HCT116 (cell line): Measurements from ENCODE around the gene ICOSLG. TPM values are rescaled to one million over a fixed set of nuclear protein-coding genes. Genes with fewer than 3 reads are reported as not detected.

Experiments used
- ATAC-seq: fragments of 200-7000 bp; cut with Tn5 transposase; 2 replicates; pipeline ENCODE4 v1.9.1; 2020; ENCODE audit warnings: mild to moderate bottlenecking, moderate library complexity
- BruUV-seq: library from RNA; stranded (reverse); fragments of 400-500 nt; replicated peaks from 2 replicates; lab custom pipeline; 2021; lab: Mats Ljungman, UMichigan
- CTCF ChIA-PET: fragments of 300-600 bp; sonication (Branson Sonifier 250); formaldehyde crosslinking; loops from one replicate; lab custom pipeline; 2021; ENCODE audit warnings: antibody characterized with exemption; lab: Charles Lee
- POLR2A ChIA-PET: fragments of 300-600, 350-600 bp; sonication (Branson Sonifier 250); formaldehyde crosslinking; loops from one replicate; lab custom pipeline; 2021; ENCODE audit warnings: antibody characterized with exemption; lab: Charles Lee
- RAD21 ChIA-PET, 2 experiments: fragments of 300-600 bp; sonication (Branson Sonifier 250); formaldehyde crosslinking; loops; one replicate each; lab custom pipeline; 2023; ENCODE audit warnings: low total read pairs in 2 of 2; ENCODE audit not compliant: uncharacterized antibody in 2 of 2, unreplicated experiment in 2 of 2, low non-redundant PET in 1 of 2; lab: Charles Lee
- DNase-seq: peaks from one replicate; pipeline ENCODE4 v3.0.0-alpha.2; 2010; ENCODE audit warnings: low read depth, low spot score
- H2AFZ ChIP-seq: fragments of 200-600 bp; shearing (Covaris generic), sonication (generic); 2 replicates; pipeline ENCODE4 v1.6.1; 2017; ENCODE audit warnings: low read depth, mixed run types, mixed read lengths, antibody characterized with exemption, low read length; ENCODE audit not compliant: poor library complexity, severe bottlenecking
- H3K27ac ChIP-seq: 2 replicates; pipeline ENCODE4 v1.5.1; 2012; ENCODE audit warnings: low read depth, low read length
- H3K27me3 ChIP-seq: fragments of 200-600 bp; sonication (generic); 2 replicates; pipeline ENCODE4 v1.6.1; 2016; ENCODE audit warnings: mixed run types, low read length, mixed read lengths; ENCODE audit not compliant: insufficient read depth
- H3K36me3 ChIP-seq, 2 experiments: fragments of 200-500 bp in 1 of 2; fragments of 200-600 bp in 1 of 2; sonication (Bioruptor generic) in 1 of 2; sonication (generic) in 1 of 2; 2 replicates each; pipeline versions ENCODE4 v1.5.1 to v1.6.1; 2014 to 2016; ENCODE audit warnings: low read length in 2 of 2, inconsistent platforms in 1 of 2, mixed read lengths in 1 of 2, mixed run types in 1 of 2; ENCODE audit not compliant: insufficient read depth in 2 of 2, control insufficient read depth in 1 of 2
- H3K4me1 ChIP-seq, 2 experiments: fragments of 200-600 bp in 1 of 2; sonication (generic) in 1 of 2; 2 replicates each; pipeline versions ENCODE4 v1.5.1 to v1.6.1; 2012 to 2017; ENCODE audit warnings: low read length in 2 of 2, inconsistent platforms in 1 of 2, mild to moderate bottlenecking in 1 of 2, mixed read lengths in 1 of 2, mixed run types in 1 of 2, moderate library complexity in 1 of 2; ENCODE audit not compliant: insufficient read depth in 2 of 2, control insufficient read depth in 1 of 2
- H3K4me2 ChIP-seq: fragments of 200-600 bp; sonication (generic); 2 replicates; pipeline ENCODE4 v1.6.1; 2017; ENCODE audit warnings: mixed run types, low read length, mixed read lengths
- H3K4me3 ChIP-seq, 2 experiments: fragments of 200-600 bp in 1 of 2; sonication (generic) in 1 of 2; replicated peaks in 1 of 2; 2 replicates each; pipeline ENCODE4 v1.5.1; 2011 to 2016; ENCODE audit warnings: low read length in 2 of 2, control low read depth in 1 of 2, low read depth in 1 of 2, mild to moderate bottlenecking in 1 of 2, mixed read lengths in 1 of 2, mixed run types in 1 of 2
- H3K79me2 ChIP-seq: fragments of 200-600 bp; sonication (generic); 2 replicates; pipeline ENCODE4 v1.6.1; 2017; ENCODE audit warnings: mild to moderate bottlenecking, mixed run types, low read length, moderate library complexity, mixed read lengths; ENCODE audit not compliant: insufficient read depth
- H3K9ac ChIP-seq: fragments of 200-600 bp; sonication (generic); 2 replicates; pipeline ENCODE4 v1.6.1; 2016; ENCODE audit warnings: low read length, mixed read lengths
- H3K9me2 ChIP-seq: fragments of 200-600 bp; sonication (generic), shearing (Covaris generic); 2 replicates; pipeline ENCODE4 v1.6.1; 2017; ENCODE audit warnings: mixed run types, mild to moderate bottlenecking, moderate library complexity; ENCODE audit not compliant: insufficient read depth
- H3K9me3 ChIP-seq, 2 experiments: fragments of 200-500 bp in 1 of 2; fragments of 200-600 bp in 1 of 2; sonication (Bioruptor generic) in 1 of 2; sonication (generic) in 1 of 2; 2 replicates each; pipeline ENCODE4 v1.6.1; 2014 to 2017; ENCODE audit warnings: low read length in 2 of 2, mixed read lengths in 2 of 2, inconsistent platforms in 1 of 2, low read depth in 1 of 2, mild to moderate bottlenecking in 1 of 2, mixed run types in 1 of 2, moderate library complexity in 1 of 2; ENCODE audit not compliant: control insufficient read depth in 1 of 2, insufficient read depth in 1 of 2
- H4K20me1 ChIP-seq: fragments of 200-600 bp; sonication (generic), shearing (Covaris generic); 2 replicates; pipeline ENCODE4 v1.6.1; 2017; ENCODE audit warnings: mixed run types, mild to moderate bottlenecking, moderate library complexity; ENCODE audit not compliant: insufficient read depth
- CBX3 ChIP-seq: IDR thresholded peaks from 2 replicates; pipeline ENCODE4 v1.6.1; 2012; ENCODE audit warnings: low read depth
- EZH2phosphoT487 ChIP-seq: fragments of 200-600 bp; IDR thresholded peaks from 2 replicates; pipeline ENCODE4 v1.6.1; 2018; ENCODE audit warnings: antibody characterized with exemption, borderline replicate concordance
- JUND ChIP-seq: IDR thresholded peaks from 2 replicates; pipeline ENCODE4 v1.6.1; 2012
- POLR2A ChIP-seq: IDR thresholded peaks from 2 replicates; pipeline ENCODE4 v1.7.0; 2011; ENCODE audit warnings: borderline replicate concordance; ENCODE audit not compliant: insufficient read depth, insufficient read length; ENCODE audit errors: extremely low read depth
- RAD21 ChIP-seq: IDR thresholded peaks from 2 replicates; pipeline ENCODE4 v1.6.1; 2012; ENCODE audit warnings: low read depth, mild to moderate bottlenecking
- SP1 ChIP-seq: IDR thresholded peaks from 2 replicates; pipeline ENCODE4 v1.6.1; 2012; ENCODE audit warnings: low read depth
- intact Hi-C: fragments of 100-400 bp; cut with micrococcal nuclease; formaldehyde crosslinking; loops from 2 replicates; pipeline ENCODE4 v1.10.0; 2022
- total RNA-seq: library from RNA; stranded (reverse); gene quantifications from one replicate; pipeline ENCODE4 v1.2.1, GENCODE V29; 2021; ENCODE audit not compliant: unreplicated experiment
- TF ChIP-seq, protein P1 (sequence below), 3 experiments: fragments of 200-600 bp in 1 of 3; sonication (generic) in 1 of 3; IDR thresholded peaks in 2 of 3; conservative IDR thresholded peaks in 1 of 3; 2 replicates each; pipeline ENCODE4 v1.5.1; 2012 to 2017; ENCODE audit warnings: low read depth in 2 of 3, low read length in 2 of 3, antibody characterized with exemption in 1 of 3, borderline replicate concordance in 1 of 3, control low read depth in 1 of 3, mild to moderate bottlenecking in 1 of 3, mixed read lengths in 1 of 3, mixed run types in 1 of 3, moderate library complexity in 1 of 3; ENCODE audit not compliant: insufficient read depth in 1 of 3
- TF ChIP-seq, protein P2 (sequence below): IDR thresholded peaks from 2 replicates; pipeline ENCODE4 v1.6.1; 2012
- TF ChIP-seq, protein P3 (sequence below): IDR thresholded peaks from 2 replicates; pipeline ENCODE4 v1.6.1; 2012; ENCODE audit warnings: low read depth

The ICOSLG gene
- total RNA-seq, 1 experiment from 2014 or later = 4.7 TPM

DNA sequence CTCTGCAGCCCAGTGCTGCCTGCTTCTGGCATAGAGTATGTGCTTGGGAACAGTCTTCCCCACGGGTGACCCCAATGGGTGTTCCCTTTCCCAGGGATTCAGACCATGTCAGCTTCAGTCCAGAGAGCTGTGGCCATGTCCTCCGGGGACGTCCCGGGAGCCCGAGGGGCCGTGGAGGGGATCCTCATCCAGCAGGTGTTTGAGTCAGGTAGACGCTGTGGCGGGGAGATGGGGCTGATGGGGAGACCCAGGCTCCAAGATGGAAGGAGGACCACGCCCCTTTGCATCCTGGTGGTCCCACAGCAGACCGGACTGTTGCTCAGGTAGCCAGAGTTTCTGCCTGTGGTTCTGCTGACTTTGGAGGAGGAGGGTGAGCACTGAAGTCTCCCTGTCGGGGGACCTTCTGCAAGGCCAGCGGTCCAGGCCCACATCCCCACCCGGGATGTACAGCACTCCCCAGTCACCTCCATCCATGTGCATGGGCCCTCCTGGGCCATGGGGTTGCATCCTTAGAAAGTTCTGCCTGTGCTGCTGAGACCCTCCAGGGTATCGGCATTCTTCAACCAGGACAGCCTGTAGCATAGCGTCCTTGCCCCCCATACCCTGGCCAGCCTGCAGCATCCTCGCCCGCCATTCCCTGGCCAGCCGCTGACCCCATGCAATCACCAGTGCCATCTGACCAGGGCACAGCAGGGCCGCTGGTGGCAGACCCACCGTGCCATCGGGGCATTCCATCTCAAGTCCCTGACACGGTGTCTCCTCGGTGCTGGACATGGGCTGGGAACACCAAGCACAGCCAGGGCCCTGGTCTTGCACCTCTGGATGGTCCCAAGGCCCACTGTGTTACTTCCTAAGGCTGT lies 47.7 kb upstream of the ICOSLG start:
- Histone ChIP-seq H3K4me1 (peaks cover 0 to 4% of the 10 kb centered on the region in 2 experiments; a peak in 1 of 4 replicates), H3K27me3 (no peaks in the 10 kb centered on the region), H3K9me2 (no peaks in the 10 kb centered on the region), H3K4me2 (no peak overlapping the region), H2AFZ (no peak overlapping the region), H3K27ac (no peak overlapping the region), H3K9ac (no peak overlapping the region), H3K4me3 (no peak overlapping the region), H3K36me3 (no peaks in the 10 kb centered on the region), H3K9me3 (no peaks in the 10 kb centered on the region), H4K20me1 (no peaks in the 10 kb centered on the region), H3K79me2 (no peaks in the 10 kb centered on the region)
- ChIA-PET POLR2A (no interaction called here), CTCF (no interaction called here), RAD21 (no interaction called here)
- ATAC-seq (no peak), DNase-seq (no peak)
- intact Hi-C loops = no loop called here
- TF ChIP-seq JUND (no peak), RAD21 (no peak), POLR2A (no peak), EZH2phosphoT487 (no peak), SP1 (no peak), CBX3 (no peak)
- TF ChIP-seq, protein P1, sequence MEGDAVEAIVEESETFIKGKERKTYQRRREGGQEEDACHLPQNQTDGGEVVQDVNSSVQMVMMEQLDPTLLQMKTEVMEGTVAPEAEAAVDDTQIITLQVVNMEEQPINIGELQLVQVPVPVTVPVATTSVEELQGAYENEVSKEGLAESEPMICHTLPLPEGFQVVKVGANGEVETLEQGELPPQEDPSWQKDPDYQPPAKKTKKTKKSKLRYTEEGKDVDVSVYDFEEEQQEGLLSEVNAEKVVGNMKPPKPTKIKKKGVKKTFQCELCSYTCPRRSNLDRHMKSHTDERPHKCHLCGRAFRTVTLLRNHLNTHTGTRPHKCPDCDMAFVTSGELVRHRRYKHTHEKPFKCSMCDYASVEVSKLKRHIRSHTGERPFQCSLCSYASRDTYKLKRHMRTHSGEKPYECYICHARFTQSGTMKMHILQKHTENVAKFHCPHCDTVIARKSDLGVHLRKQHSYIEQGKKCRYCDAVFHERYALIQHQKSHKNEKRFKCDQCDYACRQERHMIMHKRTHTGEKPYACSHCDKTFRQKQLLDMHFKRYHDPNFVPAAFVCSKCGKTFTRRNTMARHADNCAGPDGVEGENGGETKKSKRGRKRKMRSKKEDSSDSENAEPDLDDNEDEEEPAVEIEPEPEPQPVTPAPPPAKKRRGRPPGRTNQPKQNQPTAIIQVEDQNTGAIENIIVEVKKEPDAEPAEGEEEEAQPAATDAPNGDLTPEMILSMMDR (IDR thresholded peaks at IDR 0.05 in 2 of 3, conservative IDR thresholded peaks at IDR 0.05 in 1 of 3; ENCODE audit: borderline replicate concordance in 1 of 3, insufficient read depth in 1 of 3, low read depth in 2 of 3, low read length in 2 of 3) = no peak
- TF ChIP-seq, protein P2, sequence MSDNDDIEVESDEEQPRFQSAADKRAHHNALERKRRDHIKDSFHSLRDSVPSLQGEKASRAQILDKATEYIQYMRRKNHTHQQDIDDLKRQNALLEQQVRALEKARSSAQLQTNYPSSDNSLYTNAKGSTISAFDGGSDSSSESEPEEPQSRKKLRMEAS = no peak
- TF ChIP-seq, protein P3, sequence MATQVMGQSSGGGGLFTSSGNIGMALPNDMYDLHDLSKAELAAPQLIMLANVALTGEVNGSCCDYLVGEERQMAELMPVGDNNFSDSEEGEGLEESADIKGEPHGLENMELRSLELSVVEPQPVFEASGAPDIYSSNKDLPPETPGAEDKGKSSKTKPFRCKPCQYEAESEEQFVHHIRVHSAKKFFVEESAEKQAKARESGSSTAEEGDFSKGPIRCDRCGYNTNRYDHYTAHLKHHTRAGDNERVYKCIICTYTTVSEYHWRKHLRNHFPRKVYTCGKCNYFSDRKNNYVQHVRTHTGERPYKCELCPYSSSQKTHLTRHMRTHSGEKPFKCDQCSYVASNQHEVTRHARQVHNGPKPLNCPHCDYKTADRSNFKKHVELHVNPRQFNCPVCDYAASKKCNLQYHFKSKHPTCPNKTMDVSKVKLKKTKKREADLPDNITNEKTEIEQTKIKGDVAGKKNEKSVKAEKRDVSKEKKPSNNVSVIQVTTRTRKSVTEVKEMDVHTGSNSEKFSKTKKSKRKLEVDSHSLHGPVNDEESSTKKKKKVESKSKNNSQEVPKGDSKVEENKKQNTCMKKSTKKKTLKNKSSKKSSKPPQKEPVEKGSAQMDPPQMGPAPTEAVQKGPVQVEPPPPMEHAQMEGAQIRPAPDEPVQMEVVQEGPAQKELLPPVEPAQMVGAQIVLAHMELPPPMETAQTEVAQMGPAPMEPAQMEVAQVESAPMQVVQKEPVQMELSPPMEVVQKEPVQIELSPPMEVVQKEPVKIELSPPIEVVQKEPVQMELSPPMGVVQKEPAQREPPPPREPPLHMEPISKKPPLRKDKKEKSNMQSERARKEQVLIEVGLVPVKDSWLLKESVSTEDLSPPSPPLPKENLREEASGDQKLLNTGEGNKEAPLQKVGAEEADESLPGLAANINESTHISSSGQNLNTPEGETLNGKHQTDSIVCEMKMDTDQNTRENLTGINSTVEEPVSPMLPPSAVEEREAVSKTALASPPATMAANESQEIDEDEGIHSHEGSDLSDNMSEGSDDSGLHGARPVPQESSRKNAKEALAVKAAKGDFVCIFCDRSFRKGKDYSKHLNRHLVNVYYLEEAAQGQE = no peak
- no TSS peak for BruUV-seq
